ENCODE measurements around the gene PGK1. TPM values are rescaled to one million over a fixed set of nuclear protein-coding genes. Genes with fewer than 3 reads are reported as not detected.
A peak's percentile ranks its signal among the peaks of the same experiment; 100 is the strongest.
"Not testable (repeated sequence)": the region's sequence is repeated elsewhere in the genome, so short reads cannot be mapped to it uniquely, and the experiment has no call there.

Gene PGK1
- polyA plus RNA-seq, 3 donors, result 292 to 1,007 (median 923) TPM

GRCh38 chrX:78064152-78064551 lies 39.9 kb upstream of the PGK1 start:
- Histone ChIP-seq H3K4me2 (replicated peaks; ENCODE audit: extremely low read depth, low read length, poor library complexity, severe bottlenecking) (no peak overlapping the region), H4K20me1 (ENCODE audit: insufficient read depth, low read length) (no peaks in the 10 kb centered on the region), H3K9ac (ENCODE audit: insufficient read depth, low read length, poor library complexity, severe bottlenecking) (no peak overlapping the region), H3K4me1 (ENCODE audit: control insufficient read depth in 1 of 2, insufficient read depth in 2 of 2, low read length in 2 of 2) (no peaks in the 10 kb centered on the region), H3K27ac (ENCODE audit: low read depth in 1 of 2, low read length in 2 of 2) (no peak overlapping the region), H3K27me3 (ENCODE audit: control insufficient read depth in 2 of 2, insufficient read depth in 2 of 2, low read length in 2 of 2) (no peaks in the 10 kb centered on the region), H3K4me3 (replicated peaks in 1 of 3; ENCODE audit: low read depth in 2 of 3, low read length in 3 of 3) (no peak overlapping the region), H2AFZ (ENCODE audit: insufficient read depth, low read depth, low read length, poor library complexity, severe bottlenecking) (no peak overlapping the region), H3K36me3 (replicated peaks in 1 of 2; ENCODE audit: control insufficient read depth in 1 of 2, insufficient read depth in 2 of 2, low read length in 2 of 2) (no peaks in the 10 kb centered on the region), H3K79me2 (ENCODE audit: insufficient read depth, low read length) (no peaks in the 10 kb centered on the region), H3K9me3 (replicated peaks in 1 of 2; ENCODE audit: control insufficient read depth in 1 of 2, insufficient read depth in 1 of 2, low read length in 2 of 2) (peaks cover 8 to 10% of the 10 kb centered on the region in 2 donors)
- intact Hi-C loops (cut with micrococcal nuclease), result no loop called here
- Mint-ChIP-seq H3K9me3 (peaks cover 2 to 19% (median 8%) of the 10 kb centered on the region in 7 donors), H3K27ac (no peak overlapping the region), H3K27me3 (ENCODE audit: low read depth in 3 of 3) (peaks cover 0 to 1% (median 0%) of the 10 kb centered on the region in 3 donors), H3K4me1 (no peaks in the 10 kb centered on the region), H3K36me3 (no peaks in the 10 kb centered on the region), H3K4me3 (no peak overlapping the region)
- WGBS (ENCODE audit: insufficient coverage), result 100% methylated on average over 1 of the region's 4 CpGs
- no peak for TF ChIP-seq CTCF (IDR thresholded peaks at IDR 0.05)
- DNase-seq, result no peak

GRCh38 chrX:78064698-78065601 lies 39.1 kb upstream of the PGK1 start:
- H3K9me3 Mint-ChIP-seq, result peaks cover 2 to 20% (median 8%) of the 10 kb centered on the region in 7 donors
- peaks cover 11 to 12% of the 10 kb centered on the region in 2 donors for H3K9me3 ChIP-seq (replicated peaks in 1 of 2; ENCODE audit: control insufficient read depth in 1 of 2, insufficient read depth in 1 of 2, low read length in 2 of 2)
- H3K4me3 ChIP-seq (replicated peaks in 1 of 3; ENCODE audit: low read depth in 2 of 3, low read length in 3 of 3); H3K4me1 ChIP-seq (ENCODE audit: control insufficient read depth in 1 of 2, insufficient read depth in 2 of 2, low read length in 2 of 2); H3K4me1 Mint-ChIP-seq; H3K27me3 Mint-ChIP-seq (ENCODE audit: low read depth in 3 of 3); intact Hi-C loops (cut with micrococcal nuclease); H3K36me3 Mint-ChIP-seq; H3K9ac ChIP-seq (ENCODE audit: insufficient read depth, low read length, poor library complexity, severe bottlenecking); H4K20me1 ChIP-seq (ENCODE audit: insufficient read depth, low read length); H2AFZ ChIP-seq (ENCODE audit: insufficient read depth, low read depth, low read length, poor library complexity, severe bottlenecking); H3K27me3 ChIP-seq (ENCODE audit: control insufficient read depth in 2 of 2, insufficient read depth in 2 of 2, low read length in 2 of 2); H3K4me2 ChIP-seq (replicated peaks; ENCODE audit: extremely low read depth, low read length, poor library complexity, severe bottlenecking); H3K27ac ChIP-seq (ENCODE audit: low read depth in 1 of 2, low read length in 2 of 2); H3K36me3 ChIP-seq (replicated peaks in 1 of 2; ENCODE audit: control insufficient read depth in 1 of 2, insufficient read depth in 2 of 2, low read length in 2 of 2); H3K79me2 ChIP-seq (ENCODE audit: insufficient read depth, low read length); H3K4me3 Mint-ChIP-seq: not testable (repeated sequence)
- peak overlapping the region in 1 of 7 donors; percentile 40 for H3K27ac Mint-ChIP-seq
- peak in 1 of 3 donors; percentile 24 for DNase-seq
- 71% methylated on average over 1 of the region's 6 CpGs for WGBS (ENCODE audit: insufficient coverage)

Measured in CD14-positive monocyte (primary cell).